K562 (cell line): Measurements from ENCODE around the gene INTS1. TPM values are rescaled to one million over a fixed set of nuclear protein-coding genes. Genes with fewer than 3 reads are reported as not detected.

Experiments used
- BHLHE40 ChIP-seq: IDR thresholded peaks from 2 replicates; pipeline ENCODE4 v1.6.1; 2011; ENCODE audit warnings: low read length, improper control_type of control experiment
- CCNT2 ChIP-seq: IDR thresholded peaks from 2 replicates; pipeline ENCODE4 v1.6.1; 2011; ENCODE audit warnings: borderline replicate concordance, low read depth, mild to moderate bottlenecking, moderate library complexity, mixed read lengths, low read length; ENCODE audit not compliant: insufficient read length; ENCODE audit errors: extremely low read depth
- CXXC5 ChIP-seq: fragments of 250-450 bp; sonication (Bioruptor Pico); IDR thresholded peaks from 2 replicates; pipeline ENCODE4 v1.8.0; 2022; ENCODE audit warnings: inconsistent platforms, mild to moderate bottlenecking, moderate library complexity
- HDGF ChIP-seq: fragments of 450-650 bp; IDR thresholded peaks from 2 replicates; pipeline ENCODE4 v1.6.1; 2016
- HES1 ChIP-seq: fragments of 450-650 bp; IDR thresholded peaks from 2 replicates; pipeline ENCODE4 v1.6.1; 2016; ENCODE audit warnings: low read depth, mild to moderate bottlenecking, moderate library complexity
- PRMT5 ChIP-seq: sonication (generic); formaldehyde crosslinking; IDR thresholded peaks from 2 replicates; pipeline ENCODE4 v1.5.0; 2020; ENCODE audit warnings: missing genetic modification reagents
- RAD51 ChIP-seq: fragments of 450-650 bp; IDR thresholded peaks from 2 replicates; pipeline ENCODE4 v1.7.1; 2016; ENCODE audit warnings: low read depth, mild to moderate bottlenecking, borderline replicate concordance
- REST ChIP-seq, 2 experiments: fragments of 450-650 bp; formaldehyde crosslinking in 1 of 2; IDR thresholded peaks; 2 replicates each; pipeline versions ENCODE4 v1.4.0 to v1.6.1; 2014 to 2020; ENCODE audit warnings: mild to moderate bottlenecking in 2 of 2, borderline replicate concordance in 1 of 2, low read depth in 1 of 2
- SIX5 ChIP-seq, 2 experiments: IDR thresholded peaks; 2 replicates each; pipeline ENCODE4 v1.6.1; 2011; ENCODE audit warnings: low read length in 2 of 2, borderline replicate concordance in 1 of 2, low read depth in 1 of 2, mild to moderate bottlenecking in 1 of 2, moderate library complexity in 1 of 2; ENCODE audit not compliant: insufficient read depth in 1 of 2
- TRIM25 ChIP-seq: fragments of 450-650 bp; IDR thresholded peaks from 2 replicates; pipeline ENCODE4 v1.7.0; 2016; ENCODE audit warnings: borderline replicate concordance
- USF1 ChIP-seq: sonication (generic); formaldehyde crosslinking; IDR thresholded peaks from 2 replicates; pipeline ENCODE4 v1.9.0; 2022; ENCODE audit warnings: mild to moderate bottlenecking, missing genetic modification reagents
- VEZF1 ChIP-seq: fragments of 200-800 bp; sonication (Bioruptor generic); IDR thresholded peaks from 2 replicates; pipeline ENCODE4 v1.6.1; 2017; ENCODE audit warnings: missing genetic modification characterization, missing compliant biosample characterization
- ZNF830 ChIP-seq: fragments of 250-450 bp; sonication (Bioruptor Pico); IDR thresholded peaks from 2 replicates; pipeline ENCODE4 v1.5.0; 2021; ENCODE audit warnings: mild to moderate bottlenecking
- polyA plus RNA-seq, 8 experiments: library from polyadenylated mRNA; depleted of rRNA in 4 of 8; stranded (reverse) in 5 of 8; unstranded in 3 of 8; fragments of >200 nt; fragmentation: Nextera tagmentation in 2 of 8; fragmentation: Illumina TruSeq in 1 of 8; extraction: Ambion mirVana in 2 of 8; extraction: Trizol in 1 of 8; gene quantifications; 2 replicates each; pipeline versions ENCODE4 v1.2.1 to v1.2.3, GENCODE V29; 2011 to 2014; ENCODE audit warnings: inconsistent platforms in 1 of 8, missing spikeins in 1 of 8
- total RNA-seq, 7 experiments: library from RNA; depleted of rRNA in 6 of 7; stranded (reverse); fragments of >200 nt in 6 of 7; fragmentation: Illumina TruSeq in 2 of 7; extraction: Trizol in 2 of 7; gene quantifications; 2 replicates each; pipeline versions ENCODE4 v1.2.1 to v1.2.3, GENCODE V29; 2011 to 2021; ENCODE audit warnings: low replicate concordance in 1 of 7

INTS1 gene
- total and polyA plus RNA-seq, 9 of the 15 experiments (the other 6 are each of a cell fraction or from before 2014, with no cell fraction given), result 0.34 to 119 (median 18.5) TPM

GRCh38 chr7:1422512-1423263 lies 81.5 kb downstream of the INTS1 start (continued):
- TF ChIP-seq PRMT5 (CRISPR knock-in tag), result no peak
- TF ChIP-seq CCNT2, result no peak
- no peak for TF ChIP-seq SIX5 (IDR thresholded peaks at IDR 0.05; ENCODE audit: borderline replicate concordance in 1 of 2, insufficient read depth in 1 of 2, low read depth in 1 of 2, low read length in 2 of 2)
- 0 out of 2 replicates have a peak, but pooled peaks have one; percentile 26 for TF ChIP-seq CXXC5
- peak; percentile 94 for TF ChIP-seq RAD51
- TF ChIP-seq ZNF830 (CRISPR knock-in tag), result no peak
- no peak for TF ChIP-seq HES1
- no peak for TF ChIP-seq HDGF
- no peak for TF ChIP-seq TRIM25
- TF ChIP-seq BHLHE40, result 0 out of 2 replicates have a peak, but pooled peaks have one; percentile 6
- peak; percentile 49 for TF ChIP-seq REST (IDR thresholded peaks at IDR 0.05; ENCODE audit: borderline replicate concordance)
- TF ChIP-seq REST (CRISPR knock-in tag; IDR thresholded peaks at IDR 0.05; ENCODE audit: low read depth), result no peak
- TF ChIP-seq VEZF1 (CRISPR knock-in tag), result peak; percentile 63
- peak; percentile 81 for TF ChIP-seq USF1 (CRISPR knock-in tag)
